K562 (cell line): ENCODE data around the gene DEDD2. TPM values are rescaled to one million over a fixed set of nuclear protein-coding genes. Genes with fewer than 3 reads are reported as not detected.

Experiments
- AFF1 ChIP-seq, 2 experiments: fragments of 450-650 bp; IDR thresholded peaks; 2 replicates each; pipeline ENCODE4 v1.6.1; 2018; ENCODE audit warnings: mild to moderate bottlenecking in 2 of 2, low read depth in 1 of 2; ENCODE audit not compliant: partially characterized antibody in 2 of 2
- BDP1 ChIP-seq: IDR thresholded peaks from 3 replicates; pipeline ENCODE4 v1.6.1; 2011; ENCODE audit not compliant: insufficient read length, insufficient read depth
- CBX2 ChIP-seq: fragments of 200-600 bp; sonication (generic); IDR thresholded peaks from one replicate; pipeline ENCODE4 v1.6.1; 2012; ENCODE audit warnings: mild to moderate bottlenecking, low read length, inconsistent platforms; ENCODE audit not compliant: insufficient read depth, poor library complexity, severe bottlenecking
- GABPB1 ChIP-seq: sonication (generic); formaldehyde crosslinking; IDR thresholded peaks from 2 replicates; pipeline ENCODE4 v1.8.0; 2022; ENCODE audit warnings: mild to moderate bottlenecking, missing genetic modification reagents
- GTF2A2 ChIP-seq: IDR thresholded peaks from 2 replicates; pipeline ENCODE4 v1.6.1; 2016; ENCODE audit warnings: mild to moderate bottlenecking, missing genetic modification characterization, missing compliant biosample characterization
- HEY1 ChIP-seq: fragments of 250-450 bp; sonication (Bioruptor Pico); IDR thresholded peaks from 2 replicates; pipeline ENCODE4 v1.5.0; 2020; ENCODE audit warnings: mild to moderate bottlenecking, moderate library complexity, borderline replicate concordance
- HMG20B ChIP-seq: fragments of 250-450 bp; sonication (Bioruptor Pico); IDR thresholded peaks from 2 replicates; pipeline ENCODE4 v1.5.0; 2021; ENCODE audit warnings: mild to moderate bottlenecking
- POLR2AphosphoS5 ChIP-seq: IDR thresholded peaks from 2 replicates; pipeline ENCODE4 v1.6.1; 2011; ENCODE audit warnings: mild to moderate bottlenecking, low read depth, low read length, moderate library complexity; ENCODE audit not compliant: control insufficient read depth, insufficient read depth
- TCF7 ChIP-seq: sonication (generic); IDR thresholded peaks from 2 replicates; pipeline ENCODE4 v1.6.1; 2016; ENCODE audit warnings: antibody characterized with exemption, borderline replicate concordance
- ZFP91 ChIP-seq: sonication (generic); formaldehyde crosslinking; IDR thresholded peaks from 2 replicates; pipeline ENCODE4 v1.8.0; 2022; ENCODE audit warnings: mild to moderate bottlenecking, missing genetic modification reagents
- ZKSCAN8 ChIP-seq: fragments of 200-800 bp; sonication (Bioruptor generic); IDR thresholded peaks from 2 replicates; pipeline ENCODE4 v1.6.1; 2016; ENCODE audit warnings: missing genetic modification characterization, missing compliant biosample characterization
- ZNF274 ChIP-seq: IDR thresholded peaks from 2 replicates; pipeline ENCODE4 v1.6.1; 2011; ENCODE audit warnings: low read depth, mild to moderate bottlenecking, low read length, moderate library complexity, borderline replicate concordance
- ZNF282 ChIP-seq: sonication (generic); formaldehyde crosslinking; IDR thresholded peaks from 2 replicates; pipeline ENCODE4 v1.8.1; 2023; ENCODE audit warnings: missing genetic modification reagents
- ZNF668 ChIP-seq: fragments of 250-450 bp; sonication (Bioruptor Pico); IDR thresholded peaks from 2 replicates; pipeline ENCODE4 v1.8.0; 2022; ENCODE audit warnings: mild to moderate bottlenecking, inconsistent platforms
- polyA plus RNA-seq, 8 experiments: library from polyadenylated mRNA; depleted of rRNA in 4 of 8; stranded (reverse) in 5 of 8; unstranded in 3 of 8; fragments of >200 nt; fragmentation: Nextera tagmentation in 2 of 8; fragmentation: Illumina TruSeq in 1 of 8; extraction: Ambion mirVana in 2 of 8; extraction: Trizol in 1 of 8; gene quantifications; 2 replicates each; pipeline versions ENCODE4 v1.2.1 to v1.2.3, GENCODE V29; 2011 to 2014; ENCODE audit warnings: inconsistent platforms in 1 of 8, missing spikeins in 1 of 8
- total RNA-seq, 7 experiments: library from RNA; depleted of rRNA in 6 of 7; stranded (reverse); fragments of >200 nt in 6 of 7; fragmentation: Illumina TruSeq in 2 of 7; extraction: Trizol in 2 of 7; gene quantifications; 2 replicates each; pipeline versions ENCODE4 v1.2.1 to v1.2.3, GENCODE V29; 2011 to 2021; ENCODE audit warnings: low replicate concordance in 1 of 7
- TF ChIP-seq, protein P1 (sequence below), 2 experiments: fragments of 250-450 bp in 1 of 2; fragments of 450-650 bp in 1 of 2; sonication (Bioruptor Pico) in 1 of 2; IDR thresholded peaks; 2 replicates each; pipeline versions ENCODE4 v1.6.1 to v1.8.0; 2016 to 2021; ENCODE audit warnings: mild to moderate bottlenecking in 2 of 2, moderate library complexity in 2 of 2, missing compliant biosample characterization in 1 of 2, missing genetic modification characterization in 1 of 2
- TF ChIP-seq, protein P2 (sequence below): fragments of 250-450 bp; sonication (Bioruptor Pico); IDR thresholded peaks from 2 replicates; pipeline ENCODE4 v1.5.1; 2021; ENCODE audit warnings: mild to moderate bottlenecking
- TF ChIP-seq, protein P3 (sequence below): sonication (generic); formaldehyde crosslinking; IDR thresholded peaks from 2 replicates; pipeline ENCODE4 v1.8.1; 2023; ENCODE audit warnings: mild to moderate bottlenecking, missing genetic modification reagents

The DEDD2 gene
- total and polyA plus RNA-seq, 9 of the 15 experiments (the other 6 are each of a cell fraction or from before 2014, with no cell fraction given) = 4.3 to 43.0 (median 29.2) TPM

DNA sequence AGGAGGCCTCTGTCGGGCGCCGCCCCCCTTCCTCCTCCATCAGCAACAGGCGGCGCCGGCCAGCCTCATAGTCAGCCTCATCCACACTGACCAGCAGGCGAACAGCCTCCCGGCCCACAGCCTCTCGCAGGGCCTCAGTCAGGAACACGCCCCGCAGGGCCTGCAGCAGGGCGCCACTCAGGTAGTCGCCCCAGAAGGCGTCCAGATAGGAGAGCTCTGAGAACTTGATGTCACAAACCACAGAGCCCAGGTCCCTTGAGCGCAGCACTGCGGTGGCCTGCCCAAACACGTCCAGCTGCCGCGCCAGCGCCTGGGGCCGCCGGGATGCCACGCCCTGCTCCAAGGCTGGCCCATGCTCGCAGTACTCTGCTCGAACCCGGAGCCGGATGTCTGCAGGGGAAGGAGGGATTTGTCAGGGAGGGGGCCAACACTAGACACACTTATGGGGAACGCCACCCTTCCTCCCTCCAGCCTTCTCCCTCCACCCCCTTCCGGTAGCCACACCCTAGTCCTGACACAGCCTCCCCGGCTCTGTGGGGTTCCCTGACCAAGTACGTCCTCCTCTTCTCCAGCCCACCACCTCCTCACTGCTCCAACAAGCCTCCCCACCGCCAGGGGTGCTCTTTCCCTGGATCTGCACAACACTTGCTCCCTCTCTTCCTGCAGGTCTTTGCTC, 17.9 kb downstream of the DEDD2 start (continued):
- TF ChIP-seq AFF1 (IDR thresholded peaks at IDR 0.05; ENCODE audit: low read depth in 1 of 2, partially characterized antibody in 2 of 2) (peak; percentile 47 to 64), ZNF282 (no peak), POLR2AphosphoS5 (no peak; the same call in 1 of the 2 replicates), ZNF668 (CRISPR knock-in tag) (no peak), HMG20B (CRISPR knock-in tag) (no peak), HEY1 (no peak), TCF7 (no peak), ZKSCAN8 (CRISPR knock-in tag) (no peak), CBX2 (no peak), GABPB1 (CRISPR knock-in tag) (peak; percentile 79), ZNF274 (no peak), ZFP91 (CRISPR knock-in tag) (no peak), GTF2A2 (no peak), BDP1 (no peak)
- TF ChIP-seq, protein P1, sequence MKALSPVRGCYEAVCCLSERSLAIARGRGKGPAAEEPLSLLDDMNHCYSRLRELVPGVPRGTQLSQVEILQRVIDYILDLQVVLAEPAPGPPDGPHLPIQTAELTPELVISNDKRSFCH (CRISPR knock-in tag; IDR thresholded peaks at IDR 0.05) = no peak
- TF ChIP-seq, protein P1 (tag; IDR thresholded peaks at IDR 0.05) = no peak
- TF ChIP-seq, protein P2, sequence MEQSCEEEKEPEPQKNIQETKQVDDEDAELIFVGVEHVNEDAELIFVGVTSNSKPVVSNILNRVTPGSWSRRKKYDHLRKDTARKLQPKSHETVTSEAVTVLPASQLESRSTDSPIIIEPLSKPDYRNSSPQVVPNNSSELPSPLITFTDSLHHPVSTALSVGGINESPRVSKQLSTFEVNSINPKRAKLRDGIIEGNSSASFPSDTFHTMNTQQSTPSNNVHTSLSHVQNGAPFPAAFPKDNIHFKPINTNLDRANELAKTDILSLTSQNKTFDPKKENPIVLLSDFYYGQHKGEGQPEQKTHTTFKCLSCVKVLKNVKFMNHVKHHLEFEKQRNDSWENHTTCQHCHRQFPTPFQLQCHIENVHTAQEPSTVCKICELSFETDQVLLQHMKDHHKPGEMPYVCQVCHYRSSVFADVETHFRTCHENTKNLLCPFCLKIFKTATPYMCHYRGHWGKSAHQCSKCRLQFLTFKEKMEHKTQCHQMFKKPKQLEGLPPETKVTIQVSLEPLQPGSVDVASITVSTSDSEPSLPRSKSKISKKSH = no peak
- TF ChIP-seq, protein P3, sequence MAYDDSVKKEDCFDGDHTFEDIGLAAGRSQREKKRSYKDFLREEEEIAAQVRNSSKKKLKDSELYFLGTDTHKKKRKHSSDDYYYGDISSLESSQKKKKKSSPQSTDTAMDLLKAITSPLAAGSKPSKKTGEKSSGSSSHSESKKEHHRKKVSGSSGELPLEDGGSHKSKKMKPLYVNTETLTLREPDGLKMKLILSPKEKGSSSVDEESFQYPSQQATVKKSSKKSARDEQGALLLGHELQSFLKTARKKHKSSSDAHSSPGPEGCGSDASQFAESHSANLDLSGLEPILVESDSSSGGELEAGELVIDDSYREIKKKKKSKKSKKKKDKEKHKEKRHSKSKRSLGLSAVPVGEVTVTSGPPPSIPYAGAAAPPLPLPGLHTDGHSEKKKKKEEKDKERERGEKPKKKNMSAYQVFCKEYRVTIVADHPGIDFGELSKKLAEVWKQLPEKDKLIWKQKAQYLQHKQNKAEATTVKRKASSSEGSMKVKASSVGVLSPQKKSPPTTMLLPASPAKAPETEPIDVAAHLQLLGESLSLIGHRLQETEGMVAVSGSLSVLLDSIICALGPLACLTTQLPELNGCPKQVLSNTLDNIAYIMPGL = no peak
